Midbrain (tissue), 1 donor: ENCODE data around the gene BCAS4.
A peak's percentile ranks its signal among the peaks of the same experiment; 100 is the strongest.

Experiments used
- DNase-seq: peaks from one replicate; lab custom pipeline; 2025; lab: John Stamatoyannopoulos, UW

The BCAS4 gene

GRCh38 chr20:50821994-50822393, 27.1 kb downstream of the BCAS4 start:
- DNase-seq: no peak

- no peak for DNase-seq
Observed at GRCh38 chr20:50823319-50823718, 28.5 kb downstream of the BCAS4 start.

DNA sequence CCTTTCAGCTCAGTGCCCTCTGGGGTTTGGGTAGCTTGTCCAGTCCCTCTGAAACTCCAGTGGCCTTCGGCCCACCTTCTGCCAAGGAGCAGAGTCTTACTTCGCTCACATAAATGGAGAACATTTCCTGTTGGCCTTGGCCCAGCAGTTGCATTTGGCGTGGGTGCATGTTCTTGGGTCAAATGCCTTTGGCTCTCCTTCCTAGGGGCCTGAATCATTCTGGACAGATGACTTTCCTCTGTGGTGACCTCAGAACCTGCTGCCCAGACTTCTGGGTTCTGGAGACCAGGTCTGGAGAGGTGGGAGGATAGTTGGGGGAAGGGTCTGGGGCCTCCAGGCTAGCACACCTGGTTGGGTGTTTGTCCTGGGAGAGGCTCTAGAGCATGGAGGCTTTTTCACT, 29.3 kb downstream of the BCAS4 start:
- no peak for DNase-seq

- DNase-seq: no peak
Observed at GRCh38 chr20:50826121-50826520, 31.3 kb downstream of the BCAS4 start.

GRCh38 chr20:50828363-50829136, 33.7 kb downstream of the BCAS4 start:
- no peak for DNase-seq

DNA sequence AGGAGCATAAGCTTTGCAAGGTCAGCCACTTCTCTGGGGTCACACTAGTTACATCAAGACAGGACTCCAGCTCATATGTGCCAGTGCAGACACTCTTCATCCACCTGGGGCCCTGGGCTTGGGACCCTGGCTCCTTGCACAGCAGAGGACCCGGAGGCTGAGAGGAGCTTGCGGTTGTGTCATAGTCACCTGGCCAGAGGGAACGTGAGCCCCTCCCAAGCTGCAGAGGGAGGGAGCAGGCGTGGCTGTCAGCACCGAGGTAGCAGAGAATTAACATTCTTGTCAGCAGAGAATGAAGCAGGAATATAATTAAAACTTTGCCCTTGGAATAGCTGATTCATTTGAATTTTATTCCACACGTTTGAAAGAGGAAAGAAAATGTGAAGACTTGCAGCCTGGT, 36.8 kb downstream of the BCAS4 start:
- no peak for DNase-seq

DNA sequence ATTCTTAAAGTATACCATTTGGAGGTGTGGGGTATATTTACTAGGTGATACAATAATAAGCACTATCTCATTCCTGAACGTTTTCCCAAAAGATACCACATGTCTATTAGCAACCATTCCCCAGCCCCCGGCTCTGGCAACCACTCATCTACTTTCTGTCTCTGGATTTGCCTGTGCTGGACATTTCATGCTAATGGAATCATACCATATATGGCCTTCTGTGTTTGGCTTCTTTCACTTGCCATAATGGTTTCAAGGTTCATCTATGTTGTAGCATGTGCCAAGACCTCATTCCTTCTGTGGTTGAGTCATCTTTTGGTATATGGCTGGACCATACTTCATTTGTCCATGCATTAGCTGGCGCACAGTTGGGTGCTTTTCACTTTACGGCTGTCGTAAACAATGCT, 39.7 kb downstream of the BCAS4 start:
- no peak for DNase-seq

DNA sequence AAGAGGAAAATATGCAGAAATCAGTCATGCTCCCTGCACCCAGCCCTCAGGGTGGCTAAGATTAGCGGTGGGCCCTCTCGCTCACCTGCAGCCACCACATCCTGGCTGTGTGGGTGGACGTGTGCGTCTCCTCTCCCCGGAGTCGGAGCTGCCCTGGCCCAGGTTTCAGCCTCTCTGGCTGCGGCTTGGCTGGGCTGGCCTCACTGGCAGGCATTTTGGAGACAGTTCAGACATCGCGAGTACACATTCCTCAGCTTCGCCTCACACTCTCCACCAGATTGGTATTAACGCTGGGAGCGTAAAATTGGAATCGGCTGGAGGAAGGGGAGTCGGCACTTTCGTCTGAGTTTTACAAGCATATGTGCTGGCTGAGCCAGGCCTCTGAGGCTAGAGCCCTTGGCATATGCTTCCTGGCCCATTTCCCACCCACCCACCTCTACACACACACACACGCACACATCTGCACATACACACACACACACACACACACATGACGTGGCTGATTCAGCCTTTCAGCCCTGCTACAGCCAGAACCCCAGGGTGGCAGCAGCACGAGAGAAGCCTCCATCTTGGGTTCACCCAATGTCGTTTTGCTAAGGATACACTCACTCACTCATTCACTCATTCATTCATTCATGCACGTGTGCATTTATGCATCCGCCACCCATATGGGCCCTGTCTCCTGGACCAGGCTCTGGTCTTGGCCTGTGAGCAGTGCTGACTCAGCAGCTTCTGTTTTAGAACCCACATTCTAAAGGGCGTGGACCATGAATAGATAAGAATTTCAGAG, 42.9 kb downstream of the BCAS4 start:
- no peak for DNase-seq

- no peak for DNase-seq
Observed at GRCh38 chr20:50838322-50838625, 43.4 kb downstream of the BCAS4 start.

DNA sequence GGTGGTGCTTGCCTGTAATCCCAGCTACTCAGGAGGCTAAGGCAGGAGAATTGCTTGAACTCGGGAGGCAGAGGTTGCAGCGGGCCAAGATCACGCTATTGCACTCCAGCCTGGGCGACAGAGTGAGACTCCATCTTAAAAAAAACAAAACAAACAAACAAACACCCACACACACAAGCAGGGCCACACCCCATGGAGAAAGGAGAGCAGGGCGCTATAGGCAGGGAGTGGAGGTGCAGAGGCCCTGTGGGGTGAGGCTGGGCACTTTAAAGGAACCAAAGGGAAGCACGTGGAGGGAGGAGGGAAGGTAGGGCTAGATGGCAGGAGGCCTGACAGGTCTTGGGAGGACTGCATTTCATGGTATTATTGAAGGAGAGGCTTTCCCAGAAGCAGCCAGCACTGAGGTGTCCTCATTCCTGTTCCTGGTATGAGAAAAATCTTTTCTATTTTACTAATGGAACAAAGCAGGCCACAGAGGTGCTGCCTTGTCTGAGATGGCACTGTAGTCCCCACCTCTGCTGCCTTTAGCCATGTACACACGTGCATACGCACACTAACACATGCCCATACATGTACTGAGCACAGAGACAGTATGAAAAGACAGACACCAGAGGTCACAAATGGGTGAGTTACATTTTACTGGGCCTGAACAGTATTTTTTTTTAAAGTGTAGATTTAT, 44.0 kb downstream of the BCAS4 start:
- DNase-seq: no peak

- DNase-seq: no peak
Observed at GRCh38 chr20:50842821-50843220, 48.0 kb downstream of the BCAS4 start.

DNA sequence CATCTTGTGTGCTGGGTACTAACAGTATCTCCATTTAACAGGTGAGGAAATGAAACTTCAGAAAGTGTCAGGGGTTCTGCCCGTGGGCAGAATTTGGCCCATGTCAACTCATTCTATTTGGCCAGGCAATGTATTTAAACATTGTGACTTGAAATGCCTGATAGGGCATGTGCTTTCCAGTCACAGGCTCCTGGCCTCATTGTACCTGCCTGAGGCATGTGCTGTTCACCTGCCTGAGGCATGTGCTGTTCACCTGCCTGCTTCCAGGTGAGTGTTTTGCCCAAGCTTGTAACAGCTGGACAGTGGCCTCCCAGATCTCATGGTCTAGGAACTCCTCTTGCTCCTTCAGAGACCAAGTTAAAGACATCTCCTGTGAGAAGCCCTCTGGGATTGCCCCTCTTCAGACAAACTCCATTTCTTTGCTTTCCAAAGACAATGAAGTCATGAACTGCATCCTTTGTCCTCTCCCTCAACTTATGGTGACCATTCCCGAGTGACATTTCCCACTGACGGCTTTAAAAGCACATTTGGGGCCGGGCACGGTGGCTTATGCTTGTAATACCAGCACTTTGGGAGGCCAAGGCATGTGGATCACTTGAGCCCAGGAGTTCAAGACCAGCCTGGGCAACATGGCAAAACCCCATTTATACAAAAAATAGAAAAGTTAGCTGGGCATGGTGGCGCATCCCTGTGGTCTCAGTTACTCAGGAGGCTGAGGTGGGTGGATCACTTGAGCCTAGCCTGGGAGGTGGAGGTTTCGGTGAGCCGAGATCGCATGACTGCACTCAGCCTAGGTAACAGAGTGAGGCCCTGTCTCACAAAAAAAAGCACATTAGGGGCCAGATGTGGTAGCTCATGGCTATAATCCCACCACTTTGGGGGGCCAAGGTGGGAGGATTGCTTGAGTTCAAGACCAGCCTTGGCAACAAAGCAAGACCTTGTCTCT, 48.7 kb downstream of the BCAS4 start:
- no peak for DNase-seq

DNA sequence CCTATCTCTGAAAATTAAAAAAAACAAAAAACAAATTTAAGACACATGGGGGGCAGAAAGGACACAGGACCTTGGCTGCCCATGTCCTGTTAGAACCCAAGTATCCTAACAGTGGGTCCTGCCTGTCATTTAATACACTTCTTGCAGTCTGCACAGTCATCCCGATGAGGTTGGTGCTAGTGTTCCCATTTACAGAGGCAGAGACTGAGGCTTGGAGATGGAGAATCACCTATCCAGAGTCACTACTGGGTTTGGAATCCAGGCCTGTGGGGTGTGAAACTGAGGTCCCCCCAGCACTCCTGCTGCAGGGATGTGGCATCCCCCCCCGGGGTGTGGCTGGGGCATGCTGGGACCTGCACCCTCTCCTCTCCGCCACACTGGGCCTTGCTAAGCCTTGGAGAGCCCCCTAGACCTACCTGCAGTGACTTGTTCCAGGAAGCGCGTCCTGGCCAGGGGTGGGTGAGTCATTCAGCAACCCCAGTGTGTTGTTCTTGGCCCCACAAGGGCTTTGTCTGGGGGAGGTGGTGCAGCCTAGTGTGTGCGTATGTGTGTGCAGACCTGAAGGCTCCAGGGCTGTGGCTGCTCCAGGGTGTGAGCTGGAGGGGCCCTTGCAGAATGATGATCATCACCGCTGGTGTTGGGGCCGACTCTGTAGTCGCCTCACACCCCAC, 49.7 kb downstream of the BCAS4 start:
- DNase-seq: no peak

GRCh38 chr20:50845566-50846215, 50.8 kb downstream of the BCAS4 start:
- no peak for DNase-seq

DNA sequence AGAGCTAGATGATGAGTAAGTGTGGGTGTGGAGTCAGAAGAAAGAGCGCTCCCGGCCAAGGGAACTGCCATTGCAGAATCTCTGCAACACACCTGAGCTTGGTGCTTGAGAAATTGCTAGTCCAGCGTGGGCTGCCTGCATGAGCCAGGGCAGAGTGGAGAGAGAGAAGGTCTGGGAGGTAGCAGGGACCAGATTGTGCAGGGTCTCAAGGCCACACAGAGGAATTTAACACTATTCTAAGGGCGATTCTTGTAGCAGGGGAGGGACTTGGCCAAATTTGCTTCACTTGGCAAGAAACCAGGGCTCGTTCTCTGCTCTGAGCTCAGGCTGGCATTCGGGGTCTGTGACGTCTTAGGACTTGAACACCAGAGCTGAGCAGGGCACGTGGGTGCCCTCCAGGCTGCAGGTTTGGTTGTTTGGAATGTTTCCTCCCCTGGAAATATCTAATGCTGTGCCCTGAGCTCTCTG, 53.5 kb downstream of the BCAS4 start:
- DNase-seq: peak; percentile 38

DNA sequence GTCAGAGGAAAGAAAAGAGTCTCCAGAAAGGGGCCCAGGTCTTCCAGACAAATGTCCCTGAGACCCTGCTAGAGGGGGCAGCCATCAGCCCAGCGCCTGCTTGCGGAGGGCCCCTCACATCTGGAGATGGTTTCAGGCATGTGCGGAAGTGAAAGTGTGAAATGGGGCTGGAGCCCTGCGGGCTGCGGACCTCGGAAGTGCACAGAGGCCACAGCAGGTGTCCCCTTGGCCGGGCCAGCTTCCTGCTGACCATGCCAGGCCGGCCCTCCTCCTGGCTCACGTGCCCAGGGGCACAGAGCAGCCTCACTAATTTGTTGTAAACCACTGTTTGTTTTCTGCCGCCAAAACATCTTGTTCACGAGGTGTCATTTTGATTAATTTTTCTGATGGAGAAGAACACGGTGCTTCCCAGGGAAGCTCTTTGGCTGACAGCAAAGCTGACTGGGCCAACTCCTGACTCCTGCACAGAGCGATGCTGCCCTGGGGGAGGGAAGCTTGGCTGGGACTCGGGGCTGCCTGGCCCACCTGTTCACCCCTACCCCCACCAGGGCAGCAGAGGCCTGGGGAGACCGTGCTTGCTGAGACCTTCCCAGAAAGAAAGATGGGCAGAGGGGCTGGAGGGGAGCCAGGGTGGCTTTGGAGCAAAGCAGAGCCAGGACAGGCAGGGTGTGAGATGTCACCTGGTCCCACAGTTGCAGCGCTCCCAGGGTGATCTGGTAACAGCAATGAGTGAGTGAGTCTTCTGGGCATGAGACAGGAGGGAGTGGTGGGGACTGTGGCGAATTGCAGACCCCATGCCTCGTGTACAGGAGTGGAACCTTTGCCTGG, 54.2 kb downstream of the BCAS4 start:
- DNase-seq: no peak

GRCh38 chr20:50850721-50851286, 55.9 kb downstream of the BCAS4 start:
- no peak for DNase-seq

- DNase-seq: no peak
Observed at GRCh38 chr20:50852085-50852484, 57.2 kb downstream of the BCAS4 start.

- no peak for DNase-seq
Observed at GRCh38 chr20:50854506-50855249, 59.8 kb downstream of the BCAS4 start.
